GM12875 (cell line): ENCODE measurements around the gene TMEM131L.
"Not testable (repeated sequence)": the region's sequence is repeated elsewhere in the genome, so short reads cannot be mapped to it uniquely, and the experiment has no call there.

Experiments
- H3K4me3 ChIP-seq: one replicate; pipeline ENCODE4 v1.5.1; 2011; ENCODE audit warnings: low read depth, low read length, control low read depth
- CTCF ChIP-seq: IDR thresholded peaks from 2 replicates; pipeline ENCODE4 v1.5.1; 2011; ENCODE audit warnings: low read depth, mild to moderate bottlenecking, control low read depth, inconsistent platforms, low read length, moderate library complexity, borderline replicate concordance; ENCODE audit not compliant: insufficient read depth

TMEM131L gene

GRCh38 chr4:153449338-153449737, 16.8 kb upstream of the TMEM131L start:
- no peak overlapping the region for H3K4me3 ChIP-seq
- no peak for TF ChIP-seq CTCF

GRCh38 chr4:153450544-153450917, 15.6 kb upstream of the TMEM131L start:
- H3K4me3 ChIP-seq = no peak overlapping the region
- TF ChIP-seq CTCF = no peak

GRCh38 chr4:153451145-153451544, 15.0 kb upstream of the TMEM131L start:
- H3K4me3 ChIP-seq = not testable (repeated sequence)

- TF ChIP-seq CTCF = no peak
- no peak overlapping the region for H3K4me3 ChIP-seq
These were observed 14.1 kb upstream of the TMEM131L start for GRCh38 chr4:153451911-153452657.

- no peak for TF ChIP-seq CTCF
These were observed 13.3 kb upstream of the TMEM131L start for GRCh38 chr4:153452658-153453378.

GRCh38 chr4:153453402-153453801, 12.8 kb upstream of the TMEM131L start:
- no peak for TF ChIP-seq CTCF

More at GRCh38 chr4:153452658-153453378, 13.3 kb upstream of the TMEM131L start:
- H3K4me3 ChIP-seq = no peak overlapping the region

GRCh38 chr4:153458969-153459368, 7.2 kb upstream of the TMEM131L start:
- TF ChIP-seq CTCF = no peak
- H3K4me3 ChIP-seq = no peak overlapping the region

More at GRCh38 chr4:153453402-153453801, 12.8 kb upstream of the TMEM131L start:
- H3K4me3 ChIP-seq = no peak overlapping the region

- H3K4me3 ChIP-seq = not testable (repeated sequence)
These were observed 4.6 kb upstream of the TMEM131L start for GRCh38 chr4:153461549-153461948.
